Nephron progenitor cell (in vitro differentiated cells): Measurements from ENCODE around the gene USP49.

ENCODE experiments used
- DNase-seq: peaks from one replicate; pipeline ENCODE4 v3.0.0; 2021
- H3K27ac Mint-ChIP-seq: 2 replicates; pipeline ENCODE4 v1.8.0; 2021; ENCODE audit warnings: mild to moderate bottlenecking, moderate library complexity, mixed read lengths
- H3K27me3 Mint-ChIP-seq: 2 replicates; pipeline ENCODE4 v1.8.0; 2021; ENCODE audit warnings: mild to moderate bottlenecking, low read depth, mixed read lengths; ENCODE audit not compliant: poor library complexity
- H3K36me3 Mint-ChIP-seq: 2 replicates; pipeline ENCODE4 v1.8.0; 2021; ENCODE audit warnings: low read depth, mixed read lengths
- H3K4me1 Mint-ChIP-seq: 2 replicates; pipeline ENCODE4 v1.8.0; 2021; ENCODE audit warnings: mixed read lengths
- H3K4me3 Mint-ChIP-seq: 2 replicates; pipeline ENCODE4 v1.8.0; 2021; ENCODE audit warnings: mild to moderate bottlenecking, moderate library complexity, mixed read lengths
- H3K9me3 Mint-ChIP-seq: 2 replicates; pipeline ENCODE4 v1.8.0; 2021; ENCODE audit warnings: mild to moderate bottlenecking, moderate library complexity, mixed read lengths
- TF ChIP-seq, protein P1 (sequence below): fragments of 200-600 bp; sonication (generic); IDR thresholded peaks from 2 replicates; pipeline ENCODE4 v1.5.0; 2021; ENCODE audit warnings: antibody characterized with exemption

Gene USP49

DNA sequence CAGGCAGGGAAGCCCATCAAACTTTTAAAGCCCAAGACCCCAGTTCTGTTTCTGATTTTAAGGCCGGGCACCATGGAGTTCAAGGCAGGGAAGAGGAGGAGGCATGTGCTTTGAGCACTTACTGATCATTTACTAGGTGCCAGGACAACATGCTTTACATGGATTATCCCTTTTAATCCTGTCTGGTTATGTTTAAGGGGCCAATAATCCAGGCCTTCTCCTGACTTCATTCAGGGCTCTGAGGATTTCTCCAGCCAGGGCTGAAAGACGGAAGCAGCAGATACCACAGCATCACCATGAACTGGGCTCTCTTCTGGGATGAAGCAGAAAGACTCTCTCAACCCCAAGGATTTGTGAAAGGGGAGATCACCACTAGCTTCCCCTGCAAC is 42.3 kb upstream of the USP49 start:
- peaks cover 19% of the 10 kb centered on the region for H3K36me3 Mint-ChIP-seq
- H3K27me3 Mint-ChIP-seq = peaks cover 10% of the 10 kb centered on the region
- H3K4me1 Mint-ChIP-seq = peaks cover 42% of the 10 kb centered on the region
- no peak for DNase-seq
- no peak overlapping the region for H3K4me3 Mint-ChIP-seq
- TF ChIP-seq, protein P1, sequence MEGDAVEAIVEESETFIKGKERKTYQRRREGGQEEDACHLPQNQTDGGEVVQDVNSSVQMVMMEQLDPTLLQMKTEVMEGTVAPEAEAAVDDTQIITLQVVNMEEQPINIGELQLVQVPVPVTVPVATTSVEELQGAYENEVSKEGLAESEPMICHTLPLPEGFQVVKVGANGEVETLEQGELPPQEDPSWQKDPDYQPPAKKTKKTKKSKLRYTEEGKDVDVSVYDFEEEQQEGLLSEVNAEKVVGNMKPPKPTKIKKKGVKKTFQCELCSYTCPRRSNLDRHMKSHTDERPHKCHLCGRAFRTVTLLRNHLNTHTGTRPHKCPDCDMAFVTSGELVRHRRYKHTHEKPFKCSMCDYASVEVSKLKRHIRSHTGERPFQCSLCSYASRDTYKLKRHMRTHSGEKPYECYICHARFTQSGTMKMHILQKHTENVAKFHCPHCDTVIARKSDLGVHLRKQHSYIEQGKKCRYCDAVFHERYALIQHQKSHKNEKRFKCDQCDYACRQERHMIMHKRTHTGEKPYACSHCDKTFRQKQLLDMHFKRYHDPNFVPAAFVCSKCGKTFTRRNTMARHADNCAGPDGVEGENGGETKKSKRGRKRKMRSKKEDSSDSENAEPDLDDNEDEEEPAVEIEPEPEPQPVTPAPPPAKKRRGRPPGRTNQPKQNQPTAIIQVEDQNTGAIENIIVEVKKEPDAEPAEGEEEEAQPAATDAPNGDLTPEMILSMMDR = no peak
- no peaks in the 10 kb centered on the region for H3K9me3 Mint-ChIP-seq
- no peak overlapping the region for H3K27ac Mint-ChIP-seq

DNA sequence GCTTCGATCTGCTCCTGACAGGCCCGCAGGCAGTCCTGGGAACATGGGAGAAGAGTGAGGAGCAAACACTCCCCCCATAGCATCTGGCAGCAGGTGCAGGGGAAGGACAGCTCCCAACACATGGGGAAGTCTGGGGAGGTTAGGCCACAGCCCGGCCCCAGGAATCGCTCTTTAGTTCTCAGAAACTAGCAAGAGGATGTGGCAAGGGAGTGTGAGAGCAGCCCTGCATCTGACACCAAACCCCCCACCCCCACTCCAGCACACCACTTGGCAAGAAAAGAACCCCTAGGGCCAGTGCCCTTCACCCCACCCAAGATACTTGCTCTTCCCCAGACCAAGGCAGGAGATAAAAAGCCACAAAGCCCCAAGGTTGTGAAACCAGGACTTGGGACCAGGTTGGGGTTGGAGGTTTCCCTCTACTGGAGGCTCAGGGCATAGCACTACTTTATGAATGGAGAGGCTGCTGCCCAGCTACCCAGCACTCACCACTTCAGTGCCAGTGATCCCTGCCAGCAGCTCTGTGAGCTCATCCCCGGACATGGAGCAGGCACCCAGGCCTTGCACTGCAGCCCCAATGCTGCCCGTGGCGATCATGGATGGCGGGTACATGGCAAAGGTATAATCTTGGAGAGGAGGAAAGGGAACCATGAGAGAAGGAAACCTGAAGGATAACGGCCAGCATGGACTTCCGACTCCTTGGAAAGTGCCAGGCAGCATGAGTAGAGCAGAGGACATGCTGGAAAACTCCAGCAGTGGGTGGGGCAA is 41.1 kb upstream of the USP49 start:
- Mint-ChIP-seq H3K36me3 (peaks cover 31% of the 10 kb centered on the region), H3K4me1 (peaks cover 35% of the 10 kb centered on the region), H3K27ac (peak overlapping the region; percentile 26)

DNA sequence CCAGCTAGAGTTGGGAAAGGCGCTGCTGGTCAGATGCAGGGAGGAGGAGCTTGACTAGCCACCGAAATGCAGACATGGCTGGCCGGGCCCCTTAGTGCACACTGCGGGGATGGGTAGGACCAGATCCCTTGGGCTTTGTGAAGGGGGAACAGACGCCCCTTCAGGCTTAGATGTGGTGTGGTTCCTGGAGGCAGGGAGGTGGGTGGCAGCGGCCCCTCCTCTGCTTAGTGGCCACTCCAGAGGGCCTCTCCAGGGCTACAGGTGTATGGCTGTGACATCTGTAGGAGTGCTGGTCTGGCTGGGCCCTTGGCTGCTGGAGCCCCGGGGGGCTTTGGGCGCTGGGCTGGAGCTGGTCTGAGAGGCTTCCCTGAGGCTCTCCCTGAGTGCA is 40.5 kb upstream of the USP49 start:
- no peak overlapping the region for H3K4me3 Mint-ChIP-seq
- H3K27me3 Mint-ChIP-seq = peaks cover 10% of the 10 kb centered on the region
- TF ChIP-seq, protein P1 = no peak
- peak overlapping the region; percentile 26 for H3K27ac Mint-ChIP-seq
- H3K36me3 Mint-ChIP-seq = peaks cover 35% of the 10 kb centered on the region
- peaks cover 35% of the 10 kb centered on the region for H3K4me1 Mint-ChIP-seq
- no peak for DNase-seq
- no peaks in the 10 kb centered on the region for H3K9me3 Mint-ChIP-seq

More for the DNA sequence above, 41.1 kb upstream of the USP49 start:
- no peaks in the 10 kb centered on the region for H3K9me3 Mint-ChIP-seq
- H3K27me3 Mint-ChIP-seq = peaks cover 10% of the 10 kb centered on the region
- TF ChIP-seq, protein P1 = peak; percentile 78
- H3K4me3 Mint-ChIP-seq = no peak overlapping the region
- peak; percentile 59 for DNase-seq

DNA sequence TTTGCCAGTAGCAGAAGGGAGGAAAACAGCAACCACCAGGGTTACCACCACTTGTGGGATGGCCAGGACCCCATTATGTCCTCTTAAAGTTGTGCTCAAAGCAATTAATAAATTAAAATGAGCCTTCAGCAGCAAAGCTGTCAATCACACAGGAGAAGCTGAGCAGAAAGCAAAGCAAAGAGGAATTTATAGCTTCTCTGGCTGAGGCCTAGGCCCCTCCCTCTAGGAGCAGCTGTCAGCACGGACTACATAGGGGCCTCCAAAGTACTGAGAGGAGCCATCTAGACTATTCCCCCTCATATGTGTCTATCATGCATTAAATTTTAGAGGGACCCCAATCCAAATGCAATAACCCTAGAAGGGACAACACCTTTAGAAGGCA is 40.0 kb upstream of the USP49 start:
- Mint-ChIP-seq H3K4me3 (no peak overlapping the region), H3K27ac (peak overlapping the region; percentile 52), H3K36me3 (peaks cover 35% of the 10 kb centered on the region), H3K27me3 (peaks cover 6% of the 10 kb centered on the region), H3K4me1 (peaks cover 31% of the 10 kb centered on the region), H3K9me3 (no peaks in the 10 kb centered on the region)
- TF ChIP-seq, protein P1 = no peak
- DNase-seq = no peak

DNA sequence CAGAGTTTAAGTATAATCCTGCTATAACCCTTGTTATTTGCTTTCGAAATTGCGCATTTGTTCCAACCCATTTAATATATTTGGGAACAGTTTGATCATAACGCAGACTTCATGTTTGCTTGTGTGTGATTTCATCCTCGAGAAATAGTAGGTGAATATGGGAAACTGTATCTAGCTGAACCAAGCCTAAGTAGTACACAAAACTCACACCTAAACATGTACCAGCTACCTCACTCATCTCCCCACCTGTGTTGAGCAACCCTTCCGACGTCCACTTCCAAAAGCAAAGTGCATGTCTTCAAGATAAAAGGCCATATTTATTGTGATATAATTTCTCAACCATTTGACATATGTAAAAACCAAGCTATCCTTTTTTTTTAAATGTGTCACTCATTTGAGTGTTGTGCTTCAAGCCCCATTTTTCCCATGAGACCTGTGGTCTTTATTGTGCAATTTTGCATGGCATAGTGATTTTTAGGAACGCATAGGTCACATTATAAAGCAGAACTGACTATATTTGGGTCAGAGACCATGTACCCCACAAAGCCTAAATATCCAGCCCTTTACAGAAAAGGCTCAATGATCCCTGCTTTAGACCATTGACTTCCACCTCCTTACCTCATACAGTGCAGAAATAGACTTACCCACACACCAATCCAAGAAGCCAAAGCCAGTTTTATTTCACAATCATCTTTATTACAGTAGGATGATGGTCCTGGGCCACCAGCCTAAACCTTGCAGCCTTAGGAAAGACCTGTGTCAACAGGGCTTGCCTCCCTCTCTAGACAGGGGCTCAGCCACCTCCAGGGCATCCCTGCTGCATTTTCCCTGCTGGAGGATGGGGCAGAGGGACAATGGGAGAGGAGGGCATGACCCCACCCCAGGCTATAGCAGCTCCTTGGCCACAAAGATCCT is 39.4 kb upstream of the USP49 start:
- H3K36me3 Mint-ChIP-seq = peaks cover 38% of the 10 kb centered on the region
- DNase-seq = no peak
- peak overlapping the region; percentile 52 for H3K27ac Mint-ChIP-seq
- TF ChIP-seq, protein P1 = no peak
- H3K4me3 Mint-ChIP-seq = no peak overlapping the region
- no peaks in the 10 kb centered on the region for H3K9me3 Mint-ChIP-seq
- H3K4me1 Mint-ChIP-seq = peaks cover 25% of the 10 kb centered on the region
- H3K27me3 Mint-ChIP-seq = no peaks in the 10 kb centered on the region
